Dermis blood vessel endothelial cell (primary cell): ENCODE results near the gene PRKD1. TPM values are rescaled to one million over a fixed set of nuclear protein-coding genes. Genes with fewer than 3 reads are reported as not detected.
A peak's percentile ranks its signal among the peaks of the same experiment; 100 is the strongest.

Experiments
- DNase-seq: peaks from one replicate; pipeline ENCODE4 v3.0.0; 2010
- total RNA-seq: library from RNA; depleted of rRNA; stranded (reverse); fragments of >200 nt; gene quantifications from 2 replicates; pipeline ENCODE4 v1.2.3, GENCODE V29; 2014

Gene PRKD1
- total RNA-seq, 1 donor from 2014 or later: 16.5 TPM

DNA sequence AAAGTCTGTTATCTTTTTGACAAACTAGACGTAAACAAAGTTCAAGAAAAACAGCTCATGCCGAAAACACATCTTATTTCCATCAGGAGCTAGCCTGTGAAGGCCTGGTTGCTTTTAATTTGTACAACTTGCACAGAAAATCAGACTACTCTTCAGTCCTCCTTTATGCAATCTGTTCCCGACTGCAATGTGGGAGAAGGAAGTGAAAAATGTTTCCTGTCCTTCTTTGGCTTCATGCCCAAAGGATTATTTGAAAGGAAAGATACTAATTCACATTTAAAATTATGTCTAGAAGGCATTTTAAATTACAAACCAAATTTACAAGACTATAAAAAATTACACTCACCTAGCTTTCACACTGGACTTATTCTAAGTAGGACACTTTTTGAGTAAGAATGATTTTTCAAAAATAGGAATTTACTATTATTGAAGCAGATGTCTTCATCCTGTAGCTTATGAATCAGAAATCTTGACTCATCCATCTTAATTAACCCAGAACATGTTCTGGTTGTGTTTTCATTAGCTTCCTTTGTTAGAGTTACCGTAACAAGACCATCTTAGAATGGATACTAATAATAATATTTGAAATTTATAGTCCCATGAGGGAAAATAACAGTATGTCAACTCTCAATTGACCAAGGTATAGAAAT lies 272.6 kb downstream of the PRKD1 start:
- DNase-seq: peak; percentile 57

DNA sequence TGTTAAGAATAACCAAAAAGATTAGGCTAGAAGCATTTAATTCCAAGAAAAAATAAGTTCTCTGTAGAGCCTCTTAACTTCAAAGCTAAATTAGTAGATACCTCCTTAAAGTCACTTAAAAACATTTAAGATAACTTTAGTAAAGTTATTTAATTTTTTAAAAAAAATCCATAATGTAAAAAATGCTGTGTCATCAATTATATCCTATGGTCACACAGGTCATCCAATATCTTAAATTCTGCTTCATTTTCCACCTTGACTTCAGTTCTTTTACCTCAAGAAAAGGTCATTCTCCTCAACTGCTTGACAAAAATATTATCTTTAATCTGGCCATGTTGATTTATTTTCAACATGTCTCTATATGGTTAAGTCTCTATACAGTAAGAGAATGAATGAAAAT lies 274.3 kb downstream of the PRKD1 start:
- no peak for DNase-seq

DNA sequence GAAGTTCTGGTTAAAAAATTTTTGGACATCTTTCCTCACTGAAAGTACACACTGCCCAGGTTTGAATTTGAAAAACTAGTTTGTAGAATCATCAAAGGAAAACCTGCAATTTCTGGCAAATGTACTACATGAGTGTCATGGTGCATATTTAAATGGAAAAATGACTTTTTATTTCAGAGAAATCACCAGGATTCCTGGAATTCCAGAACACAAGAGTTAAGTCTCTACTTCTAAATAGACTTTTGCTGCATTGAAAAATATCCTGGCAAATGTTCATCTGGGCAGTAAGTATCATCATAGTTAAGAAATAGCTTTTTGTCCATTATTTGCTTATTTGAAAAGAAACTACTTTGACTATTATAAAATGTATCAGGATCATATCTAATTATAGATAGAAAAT lies 275.1 kb downstream of the PRKD1 start:
- DNase-seq: no peak

DNA sequence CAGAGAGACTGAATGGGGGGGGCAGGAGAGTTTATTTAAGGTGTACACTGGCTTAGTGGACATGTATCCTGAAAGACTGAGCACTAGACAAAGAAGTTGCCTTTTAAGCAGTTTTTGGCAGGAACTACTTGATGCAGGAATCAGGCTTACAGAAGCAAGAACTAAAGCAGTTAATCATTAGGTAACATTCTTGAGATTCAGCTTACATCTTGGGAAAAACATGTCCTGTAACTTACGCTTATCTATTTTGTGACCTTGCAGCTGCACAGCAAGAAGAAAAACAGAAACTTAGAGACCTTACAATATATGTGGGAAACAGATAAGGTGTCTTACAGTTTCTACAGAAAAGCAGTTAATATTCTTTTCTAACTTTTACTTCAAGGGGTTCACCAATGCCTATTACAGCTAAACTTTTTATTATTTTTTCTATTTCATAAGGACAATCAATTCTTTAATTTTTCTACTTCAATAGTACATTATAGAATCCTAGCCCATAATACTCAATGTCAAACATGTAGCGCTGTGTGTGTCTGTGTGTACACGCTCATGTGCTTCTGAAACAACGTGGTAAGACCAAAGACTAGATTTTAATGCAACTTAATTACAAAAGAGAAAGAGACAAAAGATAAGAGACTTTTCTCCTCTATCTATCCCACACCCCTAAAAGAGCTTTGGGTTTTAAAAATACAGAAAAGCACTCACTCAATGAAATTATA lies 276.9 kb downstream of the PRKD1 start:
- DNase-seq: no peak

DNA sequence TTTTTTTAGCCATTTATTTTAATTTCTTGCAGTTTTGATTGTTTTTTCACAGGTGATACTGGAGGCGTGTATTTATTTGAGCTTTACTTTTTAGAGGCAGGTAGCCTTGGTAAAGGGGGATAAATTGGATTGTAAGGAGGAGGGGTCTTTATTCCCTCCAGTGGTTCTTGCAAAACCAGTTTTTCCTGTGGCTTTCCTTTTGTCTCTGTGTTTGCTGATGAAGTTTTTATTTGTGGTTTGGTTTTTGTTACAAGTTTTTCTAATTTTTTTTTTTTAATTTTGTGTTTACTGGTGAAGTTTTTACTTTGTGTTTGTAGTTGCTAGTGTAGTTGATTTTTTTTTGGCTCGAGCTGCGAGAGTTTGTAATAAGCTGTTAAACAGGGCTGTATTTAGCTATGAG lies 278.5 kb downstream of the PRKD1 start:
- DNase-seq: no peak

DNA sequence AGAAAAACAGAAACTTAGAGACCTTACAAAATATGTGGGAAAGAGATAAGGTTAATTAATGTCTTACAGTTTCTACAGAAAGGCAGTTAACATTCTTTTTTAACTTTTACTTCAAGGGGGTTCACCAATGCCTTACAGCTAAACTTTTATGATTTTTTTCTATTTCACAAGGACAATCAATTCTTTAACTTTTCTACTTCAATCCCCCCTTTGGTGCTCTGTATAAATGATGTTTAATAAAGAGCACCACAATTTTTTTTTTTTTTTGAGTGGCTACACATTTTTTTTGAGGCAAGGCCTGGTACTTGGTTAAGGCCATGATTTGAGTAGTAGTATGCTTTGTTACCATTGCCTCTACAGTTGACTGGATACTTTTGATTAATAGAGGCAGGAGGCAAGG lies 279.6 kb downstream of the PRKD1 start:
- DNase-seq: peak; percentile 18

DNA sequence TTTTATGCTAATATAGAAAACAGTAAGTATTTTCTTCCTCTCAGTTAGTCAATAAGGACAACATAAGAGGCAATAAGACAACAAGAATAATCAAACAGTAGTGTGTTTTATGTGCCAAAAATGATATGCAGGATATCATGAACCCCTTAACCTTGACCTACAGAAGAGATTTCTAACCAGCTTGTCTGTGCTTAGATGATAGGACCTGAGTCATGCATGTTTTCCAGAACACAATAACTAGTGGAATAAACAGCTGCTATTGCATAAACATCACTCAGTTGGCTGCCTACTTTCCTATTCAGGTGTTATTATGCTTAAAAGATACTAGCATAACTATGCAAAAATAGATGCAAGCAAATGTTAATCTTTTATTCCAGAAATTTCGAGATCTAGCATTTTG lies 282.5 kb downstream of the PRKD1 start:
- no peak for DNase-seq

DNA sequence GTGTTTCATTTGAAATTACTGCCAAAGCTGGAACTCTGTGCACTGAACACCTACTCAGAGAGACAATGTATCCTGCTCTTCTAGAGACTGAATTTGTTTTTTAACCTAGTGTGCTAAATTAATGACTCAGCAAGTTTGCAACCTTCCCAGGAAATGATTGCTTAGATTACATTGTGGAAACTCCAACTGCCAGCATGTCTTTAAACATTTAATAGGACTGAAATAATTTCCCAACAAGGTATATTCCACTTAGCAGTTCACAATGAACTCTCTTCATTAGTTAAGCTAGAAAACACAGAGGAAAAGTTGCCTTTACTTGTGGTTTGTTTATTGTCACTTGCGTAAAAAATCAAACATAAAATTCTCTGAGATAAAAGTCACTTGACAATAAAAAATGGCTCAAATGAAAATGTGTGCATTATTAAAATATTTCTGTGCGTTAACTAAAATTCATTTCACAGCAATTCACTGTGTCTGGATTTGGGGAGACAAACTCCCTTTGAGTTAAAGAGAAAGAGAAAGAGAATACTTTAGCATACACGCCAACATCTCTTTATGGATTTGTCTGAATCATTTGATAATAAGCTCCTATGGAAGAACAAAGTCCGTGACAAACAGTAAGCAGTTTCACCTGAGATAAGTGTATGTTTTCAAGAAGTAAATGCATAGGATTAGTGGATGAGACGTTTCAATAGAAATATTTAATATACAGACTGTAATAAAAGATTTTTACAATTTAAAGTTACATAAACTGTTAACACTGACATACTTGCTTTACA lies 284.0 kb downstream of the PRKD1 start:
- DNase-seq: peak; percentile 39

DNA sequence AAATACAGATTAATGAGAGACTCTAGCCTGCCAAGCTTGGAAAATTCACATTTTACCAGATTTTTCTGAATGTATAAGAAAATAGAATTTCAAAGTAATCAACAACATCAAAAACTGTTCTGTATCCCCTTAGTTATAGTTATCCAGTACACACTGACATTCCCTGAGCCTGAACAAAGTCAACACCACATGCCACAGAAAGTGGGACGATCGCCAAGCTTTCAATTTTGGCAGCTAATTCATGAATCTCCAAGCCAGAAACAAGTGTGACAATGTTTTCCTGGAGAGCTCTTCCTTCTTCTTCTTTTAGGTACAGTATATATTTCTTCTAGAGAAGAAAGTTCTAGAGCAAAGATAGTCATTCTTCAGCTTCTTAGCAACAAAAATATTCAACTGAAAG lies 290.2 kb downstream of the PRKD1 start:
- peak; percentile 69 for DNase-seq

DNA sequence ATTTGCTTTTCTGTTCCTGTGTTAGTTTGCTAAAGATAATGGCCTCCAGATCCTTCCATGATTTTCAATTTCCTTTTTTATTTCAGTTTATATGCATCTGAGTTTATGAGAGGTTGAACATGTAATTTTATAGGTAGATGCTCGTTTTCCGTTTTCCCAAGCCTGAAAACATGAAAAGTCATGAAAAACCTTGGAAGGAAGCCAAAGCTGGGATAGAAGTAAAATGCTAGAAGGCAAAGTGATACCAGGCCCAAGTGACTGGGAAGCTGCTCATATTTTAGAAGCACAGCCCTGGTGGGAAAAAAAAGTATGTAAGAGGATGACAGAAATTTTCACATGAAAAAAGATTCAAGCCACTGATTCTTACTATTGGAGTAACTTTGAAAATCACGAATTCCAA lies 290.8 kb downstream of the PRKD1 start:
- no peak for DNase-seq

DNA sequence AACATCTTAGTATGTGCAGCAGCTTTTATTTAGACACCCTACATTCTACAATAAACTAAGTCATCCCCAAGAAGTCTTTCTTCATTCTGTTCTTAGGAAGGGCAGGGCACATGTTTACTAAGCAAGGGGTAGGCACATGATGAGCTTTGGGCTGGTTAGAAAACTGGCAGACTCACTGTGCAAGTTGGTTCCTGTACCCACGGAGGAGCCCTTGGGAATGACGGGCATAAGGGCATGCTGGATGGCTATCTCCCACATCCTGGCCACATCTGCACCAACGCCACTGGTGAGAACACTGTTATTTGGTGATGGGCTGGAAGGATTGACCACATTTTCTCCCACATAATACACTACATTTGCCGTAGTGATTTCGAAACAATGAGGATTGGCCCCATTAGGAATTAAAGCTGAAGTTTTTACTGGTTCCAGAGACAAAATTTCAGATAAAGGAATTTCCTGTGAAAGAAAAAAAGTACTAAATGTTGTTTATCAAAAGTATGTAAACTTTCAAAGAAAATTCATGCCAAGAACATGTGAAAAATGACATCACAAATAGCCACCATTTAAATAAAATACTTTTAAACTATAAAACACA lies 297.0 kb downstream of the PRKD1 start:
- no peak for DNase-seq

DNA sequence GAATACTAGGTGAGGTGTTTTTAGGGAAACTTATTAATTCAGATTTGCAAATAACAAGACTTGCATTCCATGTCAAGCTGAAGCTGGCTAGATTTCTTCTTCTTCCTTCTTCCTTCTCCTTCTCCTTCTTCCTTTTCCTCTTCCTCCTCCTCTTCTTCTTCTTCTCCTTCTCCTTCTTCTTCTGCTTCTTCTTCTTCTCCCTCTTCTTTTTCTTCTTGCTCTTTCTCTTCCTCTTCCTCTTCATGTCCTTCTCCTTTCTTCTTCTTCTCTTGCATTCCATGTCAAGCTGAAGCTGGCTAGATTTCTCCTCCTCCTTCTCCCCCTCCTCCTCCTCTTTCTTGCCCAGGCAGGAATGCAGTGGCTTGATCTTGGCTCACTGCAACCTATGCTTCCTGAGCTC lies 297.8 kb downstream of the PRKD1 start:
- no peak for DNase-seq

DNA sequence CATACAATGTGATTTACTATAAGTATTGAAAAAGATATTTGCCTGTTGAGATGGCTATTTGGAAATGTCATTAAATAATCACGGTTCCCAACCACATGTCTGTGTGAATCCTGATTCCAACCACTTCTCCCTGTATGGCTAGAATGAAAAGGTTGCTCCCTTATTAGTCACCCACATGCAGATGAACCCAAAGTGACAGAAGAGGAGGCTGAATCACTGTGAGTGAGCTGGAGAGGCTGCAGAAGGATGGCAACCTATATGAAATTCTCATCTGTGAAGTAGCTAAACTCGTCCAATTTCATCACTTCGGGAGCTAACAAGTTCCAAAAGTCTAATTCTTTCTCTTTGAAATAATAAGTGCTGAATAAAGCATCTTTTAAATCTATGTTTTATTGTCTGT lies 300.5 kb downstream of the PRKD1 start:
- no peak for DNase-seq

DNA sequence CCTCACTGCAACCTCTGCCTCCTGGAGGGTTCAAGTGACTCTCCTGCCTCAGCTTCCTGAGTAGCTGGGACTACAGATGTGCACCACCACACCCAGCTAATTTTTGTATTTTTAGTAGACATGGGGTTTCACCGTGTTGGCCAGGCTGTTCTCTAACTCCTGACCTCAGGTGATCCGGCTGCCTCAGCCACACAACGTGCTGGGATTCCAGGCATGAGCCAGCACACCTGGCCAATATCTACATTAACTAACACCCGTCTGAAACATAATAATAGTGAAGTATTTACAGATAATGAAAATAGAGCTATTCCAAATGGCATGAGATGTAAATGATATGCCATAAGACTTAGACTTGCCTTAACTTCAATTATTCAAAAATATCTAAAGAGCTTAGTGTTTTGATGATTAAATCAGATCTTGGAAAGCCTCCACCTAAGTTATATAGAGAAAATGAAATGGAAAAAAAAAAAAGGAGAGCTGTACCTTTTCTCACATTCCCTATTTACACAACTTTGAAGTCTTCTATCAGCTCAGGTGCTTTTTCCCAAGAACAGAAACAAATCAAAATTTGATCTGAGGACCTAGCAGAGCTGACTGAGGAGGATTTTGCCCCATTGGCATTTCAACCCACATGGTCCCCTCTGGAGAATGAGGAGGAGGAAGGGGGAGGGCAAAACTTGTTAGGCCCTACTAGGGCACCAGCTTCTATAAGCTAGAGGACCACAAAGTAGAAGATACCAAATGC lies 309.2 kb downstream of the PRKD1 start:
- DNase-seq: no peak

DNA sequence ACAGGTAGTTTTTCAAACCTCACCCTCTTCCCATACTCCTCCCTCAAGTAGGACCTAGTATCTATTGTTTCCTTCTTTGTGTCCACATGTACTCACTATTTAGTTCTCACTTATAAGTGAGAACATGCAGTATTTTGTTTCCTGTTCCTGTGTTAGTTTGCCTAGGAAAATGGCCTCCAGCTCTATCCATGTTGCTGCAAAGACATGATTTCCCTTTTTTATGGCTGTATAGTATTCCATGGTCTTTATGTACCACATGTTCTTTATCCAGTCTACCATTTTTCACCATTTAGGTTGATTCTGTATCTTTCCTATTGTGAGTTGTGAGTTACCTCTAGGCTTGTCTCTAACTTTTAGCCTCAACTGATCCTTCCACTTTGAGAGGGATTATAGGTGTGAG lies 310.7 kb downstream of the PRKD1 start:
- no peak for DNase-seq

DNA sequence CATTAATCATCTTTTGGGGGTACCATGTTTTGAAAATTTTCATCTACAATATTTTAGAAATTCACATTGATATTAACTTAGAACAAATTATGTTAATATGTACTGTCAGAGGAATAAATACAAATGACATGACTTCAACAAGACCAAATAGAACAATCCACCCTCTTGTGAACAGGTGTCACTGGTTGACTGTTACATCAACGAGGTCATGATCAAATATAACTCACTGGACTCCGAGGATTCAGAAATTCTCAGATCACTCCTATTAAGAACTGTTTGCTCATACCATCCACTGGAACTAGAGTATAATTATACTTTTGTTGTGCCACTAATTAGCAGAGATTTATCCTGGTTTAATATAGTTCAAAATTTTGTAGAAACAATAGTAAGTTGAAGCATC lies 318.8 kb downstream of the PRKD1 start:
- DNase-seq: no peak

DNA sequence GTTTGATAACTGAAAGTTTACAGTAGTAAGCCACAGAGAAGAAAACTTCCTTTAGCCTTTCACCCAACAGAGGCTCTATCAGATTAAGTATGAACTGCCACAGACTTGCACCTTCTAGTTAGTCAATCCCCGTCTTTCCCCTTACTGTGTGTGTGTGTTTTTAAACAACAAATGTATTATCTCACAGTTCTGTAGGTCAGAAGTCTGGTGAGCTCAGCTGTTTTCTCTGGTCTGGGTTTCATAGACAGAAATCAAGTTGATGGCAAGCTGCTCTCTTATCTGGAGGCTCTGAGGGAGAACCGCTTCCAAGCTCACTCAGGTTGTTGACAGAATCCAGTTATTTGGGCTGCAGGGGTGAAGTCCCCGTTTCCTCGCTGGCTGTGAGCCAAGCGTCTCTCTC lies 320.5 kb downstream of the PRKD1 start:
- no peak for DNase-seq

DNA sequence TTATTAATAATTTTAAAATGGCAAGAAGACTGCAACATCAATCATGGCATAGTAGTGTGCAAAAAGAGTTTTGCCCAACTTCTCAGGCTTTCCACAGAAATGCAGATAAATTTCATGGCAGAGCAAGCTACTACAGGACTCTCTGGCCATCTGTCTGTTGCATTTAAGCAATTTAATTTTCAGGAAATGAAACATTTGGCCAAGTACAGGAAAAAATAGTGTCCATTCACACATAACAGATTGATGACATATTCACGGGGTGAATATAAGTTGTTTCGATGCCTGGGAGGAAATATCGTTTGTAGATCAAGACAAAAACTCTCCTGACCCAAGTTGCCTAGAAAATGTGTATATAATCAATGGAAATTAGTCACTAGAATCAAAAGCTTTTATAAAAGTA lies 324.0 kb downstream of the PRKD1 start:
- peak; percentile 44 for DNase-seq

DNA sequence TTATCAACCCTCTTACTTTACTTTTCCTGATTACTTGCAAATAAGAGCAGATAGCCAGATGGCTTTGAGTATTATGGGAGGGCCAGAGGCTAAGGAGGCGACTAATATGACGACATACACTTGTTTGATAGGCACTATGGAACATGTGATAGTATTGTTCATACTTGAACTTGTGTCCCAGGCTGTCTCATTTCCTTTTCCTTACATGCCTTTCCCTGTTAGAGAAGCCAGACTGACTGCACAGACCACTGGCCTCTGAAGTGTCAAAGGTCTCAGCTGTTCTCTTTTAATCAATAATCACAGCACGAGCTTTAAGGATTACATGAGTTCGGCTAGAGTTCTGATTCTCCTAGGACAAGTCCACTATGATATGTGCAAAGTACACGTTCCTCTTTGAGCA lies 326.0 kb downstream of the PRKD1 start:
- DNase-seq: peak; percentile 55

DNA sequence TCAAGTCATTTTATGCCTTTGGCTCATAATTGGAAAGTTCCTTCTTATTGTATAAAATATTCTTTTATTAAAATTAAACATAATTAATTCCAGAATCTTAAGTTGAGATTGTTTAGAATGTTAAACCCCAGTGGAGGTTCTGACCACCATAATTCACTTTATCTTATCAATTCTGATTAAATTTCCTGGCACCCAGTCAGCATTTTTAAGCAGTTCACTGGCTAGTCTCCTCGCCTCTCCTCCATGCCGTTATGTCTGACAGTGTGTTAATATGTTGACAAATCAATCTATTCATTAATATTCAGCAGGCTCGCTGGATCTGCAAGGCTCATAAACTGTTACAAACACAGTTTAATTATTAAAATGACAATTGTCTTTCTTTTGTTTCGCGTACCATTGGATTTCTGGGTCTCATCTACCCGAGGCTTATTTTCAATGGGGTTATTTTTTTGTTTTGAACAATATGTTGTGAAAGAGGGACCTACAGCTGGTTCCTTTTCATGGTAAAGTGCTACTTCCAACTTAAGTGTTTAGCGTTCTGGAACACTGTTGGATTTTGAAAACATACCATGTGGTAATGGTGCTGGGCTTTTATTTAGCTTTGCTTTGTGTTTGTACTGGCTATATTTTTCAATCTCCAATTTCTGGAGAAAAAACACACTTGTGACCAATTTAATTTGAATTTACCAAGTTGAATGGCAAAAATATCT lies 339.7 kb downstream of the PRKD1 start:
- no peak for DNase-seq

DNA sequence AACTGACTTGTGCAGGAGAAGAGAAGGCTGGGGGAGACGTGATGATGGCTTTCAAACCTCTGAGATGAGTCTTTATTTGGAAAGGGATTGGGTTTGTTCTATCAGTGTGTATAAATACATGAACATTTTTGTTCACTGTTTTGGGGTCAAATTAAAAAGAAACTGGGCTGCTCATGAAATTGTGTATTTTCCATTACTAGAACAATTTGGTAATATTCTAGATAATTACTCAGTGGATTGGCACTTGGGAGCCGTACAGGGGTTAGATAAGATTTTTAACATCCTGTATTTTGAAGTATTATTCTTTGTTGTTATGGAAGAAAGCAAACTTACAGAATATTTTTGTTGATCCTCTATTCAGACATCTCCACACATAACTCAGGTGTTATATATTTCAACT lies 340.6 kb downstream of the PRKD1 start:
- DNase-seq: no peak

DNA sequence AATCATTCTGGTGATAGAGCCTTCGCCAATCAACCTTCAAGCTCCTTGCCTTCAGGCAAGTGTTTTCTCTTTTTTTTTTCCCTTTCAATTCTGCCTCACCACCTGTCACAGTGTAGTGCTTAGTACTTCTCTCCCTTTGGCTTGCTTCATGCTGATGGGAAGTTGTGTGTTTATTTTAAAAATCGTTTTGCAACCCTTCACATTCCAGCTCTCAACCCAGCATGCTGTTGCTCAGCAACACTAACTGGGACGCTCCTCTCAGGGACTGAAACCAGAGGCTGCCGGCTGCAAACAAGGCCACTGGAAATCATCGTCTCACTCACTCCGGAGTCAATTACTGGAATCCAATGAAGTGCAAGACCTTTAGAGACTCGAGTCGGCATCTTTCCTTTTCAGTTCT lies 342.7 kb downstream of the PRKD1 start:
- DNase-seq: no peak
